IPS-18c (cell line): ENCODE measurements around the gene CBX1.
A peak's percentile ranks its signal among the peaks of the same experiment; 100 is the strongest.

Experiments used
- H3K4me3 ChIP-seq: 2 replicates; pipeline ENCODE4 v1.7.0; 2013; ENCODE audit warnings: low read depth, mild to moderate bottlenecking, low read length, moderate library complexity; ENCODE audit not compliant: insufficient read depth
- H3K9me3 ChIP-seq: one replicate; pipeline ENCODE4 v1.6.1; 2013; ENCODE audit warnings: mild to moderate bottlenecking, low read length, moderate library complexity; ENCODE audit not compliant: control insufficient read depth, insufficient read depth

Gene CBX1

GRCh38 chr17:48101012-48101720, at the start of gene CBX1:
Gene CBX1 (minus strand): TSS chr17:48101478. CDS start chr17:48077004, 24,474 bp downstream.
- Histone ChIP-seq H3K4me3 (peak within 1 kb of the TSS; percentile 96), H3K9me3 (no peaks in the 10 kb centered on the region)

- Histone ChIP-seq H3K4me3 (no peak overlapping the region), H3K9me3 (no peaks in the 10 kb centered on the region)
Observed at GRCh38 chr17:48150597-48151001, 49.3 kb upstream of the CBX1 start.

DNA sequence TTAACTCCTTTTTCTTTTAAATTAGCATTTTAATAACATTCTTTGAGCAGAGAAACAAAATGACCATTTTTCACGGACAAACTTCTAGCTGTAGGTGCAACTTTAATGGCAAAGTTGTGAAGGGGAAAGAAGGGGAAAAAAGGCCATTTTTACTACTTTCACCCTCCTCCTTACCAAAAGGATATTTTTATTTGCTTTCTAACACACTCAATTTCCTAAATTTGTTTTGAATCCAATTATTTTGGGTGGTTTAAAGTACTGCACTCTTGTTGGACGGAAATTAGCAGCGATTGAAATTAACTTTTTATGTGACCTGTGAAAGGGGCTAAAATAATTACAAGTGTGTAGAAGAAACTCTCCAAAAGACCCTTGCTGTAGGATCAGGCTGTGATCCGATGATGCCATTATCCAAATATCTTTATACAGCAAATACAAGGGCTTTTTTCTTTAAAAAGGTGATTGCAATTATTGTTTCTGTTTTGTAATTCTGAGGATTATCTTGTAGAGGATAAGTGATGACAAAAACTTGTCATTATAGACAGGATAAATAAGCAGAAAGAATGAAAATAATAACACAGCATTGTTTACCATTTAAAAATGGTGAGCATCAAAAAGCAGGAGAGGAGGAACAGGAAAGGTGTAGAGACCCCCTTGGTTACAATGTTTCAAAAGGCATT, 48.6 kb upstream of the CBX1 start:
- no peaks in the 10 kb centered on the region for H3K9me3 ChIP-seq
- H3K4me3 ChIP-seq: no peak overlapping the region

DNA sequence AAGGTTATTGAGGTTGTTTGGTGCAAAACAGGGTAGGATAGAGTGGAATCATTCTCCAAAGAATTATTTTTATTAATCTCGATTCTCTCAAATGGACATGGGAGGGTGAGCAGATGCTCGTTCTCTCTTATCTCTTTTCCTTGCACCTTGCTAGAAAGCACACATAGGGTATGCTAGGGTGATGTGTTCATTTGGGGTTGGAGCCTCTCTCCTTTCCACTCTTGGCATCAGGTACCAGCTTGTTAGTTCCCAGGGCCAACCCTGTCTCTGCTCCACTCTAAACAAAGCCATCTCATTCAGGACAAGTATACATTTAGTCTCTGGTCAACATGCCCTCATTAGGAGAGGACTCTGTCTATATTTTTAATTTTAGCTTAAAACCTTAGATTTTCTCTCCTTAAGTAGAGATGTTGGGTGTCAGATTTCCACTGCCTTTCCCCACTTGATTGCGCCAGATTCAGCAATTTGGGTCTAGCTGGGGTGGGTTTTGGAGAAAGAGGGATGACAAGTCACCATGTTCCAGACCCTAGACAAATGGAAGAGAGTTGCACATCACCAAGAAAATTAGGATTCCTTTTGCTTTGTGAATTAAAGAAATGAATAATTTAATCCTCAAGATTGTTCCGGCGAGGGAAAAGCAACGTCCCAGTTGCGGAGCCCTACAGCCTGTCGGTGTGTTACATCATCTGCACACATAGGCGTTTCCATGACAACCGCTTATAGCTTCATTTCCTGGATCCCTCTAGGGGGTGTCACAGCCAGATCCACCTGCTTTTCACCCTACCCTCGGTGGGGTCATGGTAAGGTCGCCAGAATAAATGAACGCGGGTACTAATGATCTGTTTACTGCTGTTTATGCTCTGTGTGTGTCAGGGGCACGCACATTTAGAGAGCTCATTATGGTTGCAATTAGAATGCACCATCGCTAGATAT, 47.8 kb upstream of the CBX1 start:
- Histone ChIP-seq H3K9me3 (no peaks in the 10 kb centered on the region), H3K4me3 (no peak overlapping the region)

DNA sequence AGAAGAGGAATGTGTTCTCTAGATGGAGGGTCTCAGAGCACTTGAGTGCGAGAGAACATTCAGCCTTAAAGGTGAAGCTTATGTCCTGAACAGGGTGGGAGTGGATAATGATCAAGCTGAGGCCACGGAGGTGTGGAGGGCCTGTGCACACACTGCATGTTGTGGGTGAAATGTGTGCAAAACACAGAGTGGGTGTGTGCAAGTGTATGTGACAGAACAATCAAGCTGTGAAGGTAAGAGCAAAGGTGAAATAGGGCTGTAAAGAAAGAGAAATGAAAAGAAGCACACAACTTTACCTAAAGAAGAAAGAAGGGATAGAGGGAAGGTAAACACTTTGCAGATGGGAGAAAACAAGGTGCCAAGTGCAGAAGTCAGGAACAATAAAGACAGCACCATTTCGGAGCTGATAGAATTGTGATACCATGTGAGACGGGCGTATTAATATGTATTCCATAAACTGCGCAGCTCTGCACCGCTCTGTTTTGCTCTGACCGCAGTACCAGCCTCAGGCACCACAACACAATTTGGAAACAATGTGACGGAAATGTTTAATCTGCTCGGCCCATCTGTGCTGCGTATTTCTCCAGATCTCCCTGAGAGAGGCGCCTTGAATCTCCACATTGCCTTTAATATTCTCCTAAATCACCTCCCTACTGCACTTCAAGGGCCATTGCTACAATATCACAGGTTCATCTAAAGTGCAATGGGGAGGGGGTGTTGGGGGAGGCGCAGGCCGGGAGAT, 46.9 kb upstream of the CBX1 start:
- H3K9me3 ChIP-seq: no peaks in the 10 kb centered on the region
- no peak overlapping the region for H3K4me3 ChIP-seq

- no peaks in the 10 kb centered on the region for H3K9me3 ChIP-seq
- H3K4me3 ChIP-seq: no peak overlapping the region
Observed at GRCh38 chr17:48144976-48145798, 43.9 kb upstream of the CBX1 start.

DNA sequence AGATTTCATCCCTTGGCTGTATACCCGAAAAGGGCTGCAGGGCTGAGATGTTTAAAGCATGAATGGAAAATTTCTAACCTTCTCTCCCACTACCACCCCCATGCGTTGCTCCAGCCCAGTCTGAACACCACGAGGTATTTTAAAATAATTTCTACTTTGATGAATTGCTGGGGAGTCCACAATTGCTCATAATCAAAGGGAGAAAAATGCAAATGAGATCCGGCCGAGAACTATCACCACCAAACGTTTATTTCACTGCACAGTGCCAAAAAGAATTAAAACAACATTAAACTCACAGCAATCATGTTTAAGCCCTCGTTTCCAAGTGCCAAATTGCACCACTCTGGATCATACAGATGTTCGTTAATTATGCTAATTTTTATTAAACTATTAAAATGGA, 43.0 kb upstream of the CBX1 start:
- H3K4me3 ChIP-seq: no peak overlapping the region
- no peaks in the 10 kb centered on the region for H3K9me3 ChIP-seq

GRCh38 chr17:48143629-48144028, 42.4 kb upstream of the CBX1 start:
- H3K4me3 ChIP-seq: no peak overlapping the region
- no peaks in the 10 kb centered on the region for H3K9me3 ChIP-seq

- Histone ChIP-seq H3K9me3 (no peaks in the 10 kb centered on the region), H3K4me3 (no peak overlapping the region)
Observed at GRCh38 chr17:48139944-48140343, 38.7 kb upstream of the CBX1 start.

DNA sequence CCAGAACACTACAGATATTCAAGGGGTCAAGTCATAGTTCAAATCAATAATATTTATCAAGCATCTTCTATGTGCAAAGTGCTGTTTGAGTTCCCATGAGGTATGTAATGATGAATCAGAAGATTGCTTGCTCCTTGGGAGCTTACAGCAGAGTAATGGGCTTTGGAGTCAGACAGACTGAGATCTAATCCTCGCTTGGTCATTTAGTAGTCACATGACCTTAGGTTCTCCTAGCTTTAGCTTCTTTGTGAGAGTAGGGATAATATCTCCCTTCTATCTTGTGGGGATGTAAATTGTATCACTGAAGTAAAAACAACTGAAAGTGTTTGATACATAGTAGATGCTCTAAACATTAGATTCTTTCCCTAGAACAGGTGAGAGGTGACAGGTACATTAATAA, 36.4 kb upstream of the CBX1 start:
- Histone ChIP-seq H3K9me3 (no peaks in the 10 kb centered on the region), H3K4me3 (no peak overlapping the region)

GRCh38 chr17:48134912-48135480, 33.7 kb upstream of the CBX1 start:
- H3K9me3 ChIP-seq: no peaks in the 10 kb centered on the region
- H3K4me3 ChIP-seq: no peak overlapping the region

GRCh38 chr17:48132385-48132784, 31.1 kb upstream of the CBX1 start:
- Histone ChIP-seq H3K9me3 (no peaks in the 10 kb centered on the region), H3K4me3 (no peak overlapping the region)

GRCh38 chr17:48131216-48131824, 30.0 kb upstream of the CBX1 start:
- no peak overlapping the region for H3K4me3 ChIP-seq
- no peaks in the 10 kb centered on the region for H3K9me3 ChIP-seq

- no peaks in the 10 kb centered on the region for H3K9me3 ChIP-seq
- no peak overlapping the region for H3K4me3 ChIP-seq
Observed at GRCh38 chr17:48129981-48130380, 28.7 kb upstream of the CBX1 start.

DNA sequence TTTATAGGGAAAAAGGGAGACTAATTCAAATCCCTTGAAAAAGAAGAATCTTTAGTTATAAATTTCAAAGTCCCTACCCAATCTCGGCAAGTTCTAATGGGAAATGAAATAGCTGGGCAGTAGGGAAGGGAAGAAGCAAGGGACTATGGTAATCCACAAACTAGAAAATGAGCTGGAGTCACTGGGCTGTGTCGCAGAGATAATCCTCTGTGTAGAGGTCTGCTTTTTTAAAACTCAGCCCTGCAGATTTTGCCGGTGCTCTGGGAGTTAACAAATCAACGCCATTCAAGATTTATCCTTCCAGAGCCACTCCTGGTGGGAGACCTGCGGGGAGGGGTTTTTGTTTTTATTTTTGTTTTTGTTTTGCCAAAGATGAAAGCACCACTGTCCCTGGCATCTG, 27.1 kb upstream of the CBX1 start:
- Histone ChIP-seq H3K9me3 (no peaks in the 10 kb centered on the region), H3K4me3 (no peak overlapping the region)
